ENCODE data around the gene PCLO.

PCLO gene, protein sequence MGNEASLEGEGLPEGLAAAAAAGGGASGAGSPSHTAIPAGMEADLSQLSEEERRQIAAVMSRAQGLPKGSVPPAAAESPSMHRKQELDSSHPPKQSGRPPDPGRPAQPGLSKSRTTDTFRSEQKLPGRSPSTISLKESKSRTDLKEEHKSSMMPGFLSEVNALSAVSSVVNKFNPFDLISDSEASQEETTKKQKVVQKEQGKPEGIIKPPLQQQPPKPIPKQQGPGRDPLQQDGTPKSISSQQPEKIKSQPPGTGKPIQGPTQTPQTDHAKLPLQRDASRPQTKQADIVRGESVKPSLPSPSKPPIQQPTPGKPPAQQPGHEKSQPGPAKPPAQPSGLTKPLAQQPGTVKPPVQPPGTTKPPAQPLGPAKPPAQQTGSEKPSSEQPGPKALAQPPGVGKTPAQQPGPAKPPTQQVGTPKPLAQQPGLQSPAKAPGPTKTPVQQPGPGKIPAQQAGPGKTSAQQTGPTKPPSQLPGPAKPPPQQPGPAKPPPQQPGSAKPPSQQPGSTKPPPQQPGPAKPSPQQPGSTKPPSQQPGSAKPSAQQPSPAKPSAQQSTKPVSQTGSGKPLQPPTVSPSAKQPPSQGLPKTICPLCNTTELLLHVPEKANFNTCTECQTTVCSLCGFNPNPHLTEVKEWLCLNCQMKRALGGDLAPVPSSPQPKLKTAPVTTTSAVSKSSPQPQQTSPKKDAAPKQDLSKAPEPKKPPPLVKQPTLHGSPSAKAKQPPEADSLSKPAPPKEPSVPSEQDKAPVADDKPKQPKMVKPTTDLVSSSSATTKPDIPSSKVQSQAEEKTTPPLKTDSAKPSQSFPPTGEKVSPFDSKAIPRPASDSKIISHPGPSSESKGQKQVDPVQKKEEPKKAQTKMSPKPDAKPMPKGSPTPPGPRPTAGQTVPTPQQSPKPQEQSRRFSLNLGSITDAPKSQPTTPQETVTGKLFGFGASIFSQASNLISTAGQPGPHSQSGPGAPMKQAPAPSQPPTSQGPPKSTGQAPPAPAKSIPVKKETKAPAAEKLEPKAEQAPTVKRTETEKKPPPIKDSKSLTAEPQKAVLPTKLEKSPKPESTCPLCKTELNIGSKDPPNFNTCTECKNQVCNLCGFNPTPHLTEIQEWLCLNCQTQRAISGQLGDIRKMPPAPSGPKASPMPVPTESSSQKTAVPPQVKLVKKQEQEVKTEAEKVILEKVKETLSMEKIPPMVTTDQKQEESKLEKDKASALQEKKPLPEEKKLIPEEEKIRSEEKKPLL (N-terminal part only)

DNA sequence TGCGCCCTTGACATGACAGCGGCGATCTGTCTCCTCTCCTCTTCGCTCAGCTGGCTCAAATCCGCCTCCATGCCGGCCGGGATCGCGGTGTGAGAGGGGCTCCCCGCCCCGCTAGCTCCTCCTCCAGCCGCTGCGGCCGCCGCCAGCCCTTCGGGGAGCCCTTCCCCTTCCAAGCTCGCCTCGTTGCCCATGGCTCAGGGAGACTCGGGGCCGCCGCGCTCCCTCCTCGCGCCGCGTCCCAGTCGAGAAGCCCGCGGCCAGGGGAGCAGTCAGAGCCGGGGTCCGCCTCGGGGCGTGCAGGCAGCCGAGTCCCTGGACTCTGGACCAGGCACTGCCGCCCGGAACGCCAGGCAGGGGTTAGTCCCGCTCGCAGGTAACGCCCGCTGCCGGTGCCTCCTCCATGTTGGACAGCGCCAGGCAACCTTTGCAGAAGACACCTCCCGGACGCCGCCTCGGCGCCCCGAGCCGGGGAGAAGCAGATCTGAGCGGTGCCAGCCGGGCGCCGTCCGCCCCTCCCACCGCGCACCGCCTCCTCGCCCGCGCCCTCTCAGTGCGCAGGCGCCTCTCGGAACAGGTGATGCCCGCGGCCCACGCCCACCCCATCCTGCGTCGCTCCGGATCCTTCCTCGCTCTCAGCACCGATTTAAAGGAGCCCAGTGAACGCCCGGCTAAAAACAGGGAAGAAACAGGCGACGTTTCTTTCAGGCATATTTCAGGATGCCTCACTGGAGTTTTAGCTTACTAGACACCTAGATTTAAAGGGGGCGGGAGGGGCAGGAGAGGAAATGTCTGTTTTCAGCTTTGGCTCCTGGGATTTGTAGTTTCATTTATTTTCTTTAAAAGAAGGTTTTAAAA, at the start of gene PCLO:
Gene PCLO, minus strand, starts transcription at position 483 of the 855 bp plus-strand sequence. Its CDS starts 292 bp downstream, at position 191.
- DNase-seq (ENCODE audit: low spot score): peak; percentile 91

DNA sequence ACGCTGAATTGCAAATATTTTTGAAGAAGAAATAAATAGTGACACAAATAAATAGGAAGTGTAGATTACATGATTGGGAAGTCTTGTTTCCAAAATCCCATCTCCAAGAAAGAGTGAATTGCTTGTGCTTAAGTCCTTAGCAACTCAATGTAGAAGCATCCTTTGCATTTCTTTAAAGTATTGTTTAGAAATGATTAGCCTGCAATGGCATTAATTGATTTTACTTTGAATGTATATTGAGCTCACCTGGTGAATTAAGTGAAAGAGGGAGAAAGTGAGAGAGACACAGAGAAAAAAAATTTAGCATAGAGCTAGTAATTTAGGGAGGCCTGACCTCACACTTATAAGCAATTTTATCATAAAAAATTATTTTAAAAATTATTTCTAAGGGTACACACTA, 49.0 kb upstream of the PCLO start:
- DNase-seq (ENCODE audit: low spot score): no peak

DNA sequence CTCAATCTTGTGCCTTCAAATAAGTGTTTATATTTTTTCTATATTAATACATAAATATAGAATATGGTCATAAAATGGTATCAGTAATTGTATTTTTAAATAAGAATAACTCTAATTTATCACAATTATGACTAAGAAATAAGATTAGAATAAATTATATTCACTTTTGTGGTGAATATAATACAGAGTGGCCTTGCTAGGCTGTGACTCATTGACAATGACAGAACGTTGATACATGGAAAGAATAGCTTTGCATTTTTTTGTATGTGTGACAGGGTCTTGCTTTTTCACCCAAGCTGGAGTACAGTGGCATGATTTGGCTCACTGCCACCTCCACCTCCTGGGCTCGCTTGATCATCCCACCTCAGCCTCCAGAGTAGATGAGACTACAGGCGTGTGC, 47.8 kb upstream of the PCLO start:
- no peak for DNase-seq (ENCODE audit: low spot score)

DNA sequence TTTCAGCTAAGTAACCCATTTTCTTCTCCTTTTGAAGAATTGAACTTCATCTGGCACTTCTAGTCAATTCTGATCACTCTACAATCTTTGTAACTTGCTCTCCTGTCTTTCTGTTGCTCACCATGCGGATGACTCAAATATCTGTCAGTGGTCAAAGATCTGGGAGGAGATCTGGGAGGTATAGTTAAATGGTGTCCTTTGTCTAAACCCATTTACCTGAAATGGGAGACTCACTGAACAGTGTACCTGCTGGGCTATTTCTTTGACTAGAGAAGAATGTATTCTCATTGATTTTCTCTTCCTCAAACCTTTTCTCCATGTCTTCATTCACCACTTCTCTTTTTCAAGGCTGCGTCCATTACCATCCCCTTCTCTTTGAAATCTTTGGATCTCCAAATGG, 42.0 kb upstream of the PCLO start:
- no peak for DNase-seq (ENCODE audit: low spot score)

DNA sequence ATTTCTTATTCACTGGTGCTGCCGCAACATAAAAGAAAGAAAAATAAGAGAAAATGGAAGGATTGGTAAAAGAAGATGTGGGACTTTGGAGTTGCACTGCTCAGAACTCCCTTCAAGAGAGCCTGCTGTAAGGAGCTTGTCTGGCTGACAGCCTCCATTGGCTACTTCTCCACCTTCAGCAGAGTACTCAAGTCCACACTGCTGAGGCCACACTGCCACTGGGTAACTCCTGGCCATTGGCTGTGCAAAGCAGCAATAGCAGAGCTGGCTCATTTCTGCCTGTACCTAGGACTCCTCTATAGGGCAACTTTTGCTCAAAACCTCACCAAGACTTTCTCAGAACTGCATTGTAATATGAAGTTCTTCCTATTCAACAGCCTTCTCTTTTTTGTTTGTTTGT, 38.7 kb upstream of the PCLO start:
- no peak for DNase-seq (ENCODE audit: low spot score)

DNA sequence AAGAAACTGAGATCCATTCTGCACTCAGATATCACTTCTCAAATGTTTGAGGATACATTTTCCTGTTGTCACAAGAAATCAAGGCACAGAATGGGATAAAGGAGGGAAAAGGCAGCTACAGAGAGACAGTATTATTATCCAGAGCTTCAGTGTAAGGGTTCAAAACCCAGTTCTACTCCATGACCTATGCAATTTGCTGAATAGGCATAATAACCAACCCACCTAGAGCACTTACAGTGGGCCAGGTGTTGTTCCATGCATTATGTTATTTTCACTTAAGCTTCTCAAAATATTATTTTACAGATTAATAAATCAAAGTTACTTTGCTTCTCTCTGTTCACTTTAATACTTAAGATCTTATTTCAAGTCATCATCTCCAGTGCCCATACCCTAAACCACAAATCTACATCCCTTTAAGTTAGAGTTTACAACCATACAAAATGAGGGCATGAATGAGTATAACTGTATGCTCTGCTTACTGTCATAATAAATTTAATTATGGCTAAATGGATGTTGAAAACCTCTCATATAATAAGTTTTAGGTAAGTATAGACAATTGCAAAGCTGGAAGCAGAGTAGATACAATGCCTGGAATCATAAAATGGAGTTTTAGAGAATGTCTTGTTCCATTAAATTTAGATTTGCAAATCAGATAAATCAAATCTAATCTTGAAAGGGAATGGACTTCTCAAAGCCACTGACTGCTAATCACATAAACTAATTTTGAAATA, 28.1 kb upstream of the PCLO start:
- DNase-seq (ENCODE audit: low spot score): no peak

DNA sequence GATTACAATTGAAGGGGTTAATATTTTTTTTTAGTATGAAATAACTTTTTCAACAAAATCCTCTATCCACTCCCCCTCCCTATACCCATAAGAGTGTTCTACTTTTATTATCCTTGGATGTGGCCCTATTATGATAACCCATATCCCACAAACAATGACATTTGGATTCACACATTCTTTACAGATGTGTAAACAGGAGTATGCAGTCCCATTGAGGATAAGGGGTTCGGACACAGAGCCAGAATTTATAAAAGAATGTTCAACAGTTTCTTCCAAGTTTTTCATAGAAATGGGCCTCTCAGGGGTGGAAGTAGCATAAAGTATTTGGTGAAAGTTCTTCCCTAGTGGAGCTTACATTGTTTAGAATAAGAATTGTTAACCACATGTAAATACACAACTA, 16.1 kb upstream of the PCLO start:
- no peak for DNase-seq (ENCODE audit: low spot score)

DNA sequence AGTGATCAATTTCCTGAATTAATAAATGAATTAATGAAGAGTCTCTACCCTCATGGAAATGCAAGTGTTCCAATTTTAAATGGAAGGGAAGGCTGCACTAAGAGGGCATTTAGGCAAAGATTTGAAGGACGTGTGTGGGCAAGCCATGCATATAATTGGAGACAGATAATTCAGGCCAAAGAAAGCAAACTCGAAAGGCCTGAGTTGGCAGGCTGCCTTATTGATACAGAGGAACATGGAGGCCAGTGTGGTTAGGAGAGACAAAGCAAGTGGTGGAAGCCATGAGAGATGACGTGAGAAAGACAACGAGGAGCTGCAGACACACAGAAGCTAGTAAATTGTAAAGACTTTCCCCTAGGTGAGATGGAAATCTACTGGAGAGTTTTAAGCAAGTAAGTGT, 15.4 kb upstream of the PCLO start:
- DNase-seq (ENCODE audit: low spot score): no peak

DNA sequence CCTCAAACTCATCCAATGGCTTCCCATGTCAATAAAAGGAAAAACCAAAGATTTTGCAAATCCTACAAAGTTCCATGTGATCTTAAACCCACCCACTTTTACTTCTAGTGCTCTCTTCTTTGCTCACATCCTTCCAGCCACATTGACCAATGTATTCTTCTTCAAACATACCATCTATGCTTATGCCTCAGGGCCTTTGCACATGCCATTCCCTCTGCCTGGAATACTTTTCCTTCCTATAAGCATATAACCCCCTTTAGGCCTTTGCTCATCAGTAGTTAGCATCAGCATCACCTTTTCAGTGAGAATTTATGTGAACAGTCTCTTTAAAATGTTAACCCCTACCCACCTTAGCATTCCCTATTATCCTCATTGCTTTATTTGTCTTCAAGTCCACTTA, 11.0 kb upstream of the PCLO start:
- DNase-seq (ENCODE audit: low spot score): no peak

DNA sequence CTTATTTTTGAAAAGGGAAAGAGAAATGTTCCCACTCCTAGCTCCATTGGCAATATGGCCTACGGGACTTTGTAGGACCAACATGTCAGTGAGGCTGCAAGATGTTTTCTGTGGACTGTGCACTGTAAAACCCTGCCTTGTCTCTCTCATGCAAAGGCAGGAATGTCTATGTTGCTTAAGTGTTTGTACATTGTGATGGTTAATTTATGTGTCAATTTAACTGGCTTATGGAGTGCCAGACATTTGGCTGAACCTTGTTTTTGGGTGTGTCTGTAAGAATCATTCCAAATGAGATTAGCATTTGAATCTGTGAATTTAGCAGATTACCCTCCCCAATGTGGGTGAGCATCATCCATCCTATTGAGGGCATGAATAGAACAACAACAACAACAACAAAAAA, 4.1 kb upstream of the PCLO start:
- DNase-seq (ENCODE audit: low spot score): no peak

DNA sequence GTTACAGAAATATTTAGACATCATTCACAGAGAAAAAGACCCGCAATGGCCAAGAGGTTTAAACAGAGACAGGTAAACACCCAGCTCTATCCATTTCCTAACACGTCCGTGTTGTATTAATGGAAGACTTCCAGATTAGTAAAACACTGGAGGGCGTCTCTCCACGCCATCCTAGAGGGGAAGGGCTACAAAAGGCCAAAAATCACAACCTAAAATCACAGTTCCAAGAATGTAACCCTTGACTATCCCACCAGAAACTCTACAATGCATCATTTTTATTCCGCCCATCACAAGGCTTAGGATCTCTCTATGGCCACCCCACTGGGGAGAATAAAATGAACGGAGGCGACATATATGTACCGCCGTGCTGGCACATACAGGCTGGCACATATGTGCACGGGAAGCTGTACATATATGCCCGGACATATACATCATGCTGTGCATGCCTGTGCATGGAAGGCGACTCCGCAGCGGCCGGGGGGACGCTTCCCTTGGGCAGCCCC, 734 bp downstream of the PCLO start:
- no peak for DNase-seq (ENCODE audit: low spot score)

DNA sequence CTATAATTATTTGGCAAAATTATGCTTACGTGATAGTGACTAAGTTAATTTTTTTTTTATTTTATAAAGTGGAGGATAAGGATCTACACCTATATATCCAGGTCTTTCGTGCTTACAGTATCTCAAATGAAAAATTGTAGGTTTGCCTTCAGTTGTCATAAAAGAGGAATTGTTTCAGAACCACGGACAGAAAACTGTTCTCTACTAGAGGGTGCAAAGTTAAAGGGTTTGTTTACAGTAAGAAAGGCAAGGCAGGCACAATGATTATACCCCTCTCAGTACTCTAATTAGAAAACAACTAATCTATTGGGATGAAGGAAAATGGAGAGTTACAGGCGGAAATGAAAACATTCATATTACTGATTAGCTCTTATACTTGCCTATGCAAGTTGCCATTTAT, 1.5 kb downstream of the PCLO start:
- no peak for DNase-seq (ENCODE audit: low spot score)

DNA sequence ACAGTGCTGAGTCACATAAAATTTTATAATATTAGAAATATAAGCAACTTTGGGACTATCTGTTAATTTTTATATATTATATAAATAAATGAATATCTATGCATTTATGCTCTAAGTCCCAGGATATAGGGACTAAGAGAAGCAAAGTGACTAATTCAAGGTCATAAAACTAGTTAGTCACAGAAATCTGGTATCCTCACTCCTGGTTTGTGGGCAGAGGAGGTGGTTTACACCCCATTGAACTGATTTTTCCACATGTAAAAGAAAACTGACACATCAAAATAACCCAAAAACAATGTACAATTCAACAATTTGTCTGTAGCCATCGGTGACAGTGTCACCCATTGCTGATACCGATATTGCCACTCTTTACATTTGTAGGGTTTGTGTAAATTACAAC, 3.0 kb downstream of the PCLO start:
- DNase-seq (ENCODE audit: low spot score): no peak

DNA sequence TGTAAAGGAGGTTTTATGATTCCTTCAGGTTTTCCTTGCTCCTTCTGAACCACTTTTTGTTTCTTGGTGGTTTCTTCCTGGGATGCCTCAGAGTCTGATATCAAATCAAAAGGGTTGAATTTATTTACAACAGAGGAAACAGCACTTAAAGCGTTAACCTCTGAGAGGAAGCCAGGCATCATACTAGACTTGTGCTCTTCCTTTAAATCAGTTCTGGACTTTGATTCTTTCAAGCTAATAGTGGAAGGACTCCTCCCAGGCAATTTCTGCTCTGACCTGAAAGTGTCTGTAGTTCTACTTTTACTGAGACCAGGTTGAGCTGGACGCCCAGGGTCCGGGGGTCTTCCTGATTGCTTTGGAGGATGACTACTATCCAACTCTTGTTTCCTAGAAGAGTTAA, 6.7 kb downstream of the PCLO start:
- no peak for DNase-seq (ENCODE audit: low spot score)

DNA sequence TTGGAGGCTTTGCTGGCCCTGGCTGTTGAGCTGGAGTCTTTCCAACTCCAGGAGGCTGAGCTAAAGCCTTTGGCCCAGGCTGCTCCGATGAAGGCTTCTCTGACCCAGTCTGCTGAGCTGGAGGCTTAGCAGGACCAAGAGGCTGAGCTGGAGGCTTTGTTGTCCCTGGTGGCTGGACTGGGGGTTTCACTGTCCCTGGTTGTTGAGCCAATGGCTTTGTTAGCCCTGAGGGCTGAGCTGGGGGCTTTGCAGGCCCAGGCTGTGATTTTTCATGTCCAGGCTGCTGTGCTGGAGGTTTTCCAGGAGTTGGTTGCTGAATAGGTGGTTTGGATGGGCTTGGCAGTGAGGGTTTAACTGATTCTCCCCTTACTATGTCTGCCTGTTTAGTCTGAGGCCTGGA, 7.3 kb downstream of the PCLO start:
- no peak for DNase-seq (ENCODE audit: low spot score)

DNA sequence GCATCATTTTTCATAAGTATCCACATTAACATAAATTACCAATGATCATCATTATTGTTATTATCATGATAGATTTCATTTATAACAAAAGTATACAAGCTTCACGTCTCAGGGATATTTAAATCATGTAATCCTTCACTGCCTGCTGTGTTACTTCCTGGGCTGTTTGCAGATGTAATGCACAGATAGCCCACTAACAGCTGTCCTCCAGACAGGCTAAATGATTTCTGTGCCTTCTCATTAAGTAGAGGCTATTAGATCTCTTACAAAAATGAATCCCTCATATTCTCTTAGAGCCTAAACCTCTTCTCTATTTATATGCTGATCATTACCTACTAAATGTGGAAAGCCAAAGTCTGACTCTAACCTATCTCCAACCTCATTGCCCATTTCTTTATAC, 9.3 kb downstream of the PCLO start:
- no peak for DNase-seq (ENCODE audit: low spot score)

DNA sequence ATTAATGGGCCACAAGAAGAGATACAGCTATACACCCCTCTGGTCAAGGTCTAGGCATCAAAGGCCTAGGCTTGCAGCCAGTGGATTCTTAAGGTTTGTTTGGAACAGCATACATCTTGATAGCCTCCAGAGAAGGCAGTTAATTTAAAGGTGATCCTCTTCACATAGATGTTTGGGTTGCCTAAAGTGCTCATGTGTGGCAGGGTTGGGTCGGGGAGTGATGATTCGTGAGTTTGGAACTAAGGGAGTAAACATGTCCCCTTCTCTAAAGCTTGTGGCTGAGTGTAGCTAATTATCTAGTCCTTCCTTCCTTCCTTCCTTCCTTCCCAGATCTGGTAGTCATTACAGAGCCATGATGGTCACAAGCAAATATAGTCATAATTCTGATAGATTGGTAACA, 12.4 kb downstream of the PCLO start:
- DNase-seq (ENCODE audit: low spot score): no peak

DNA sequence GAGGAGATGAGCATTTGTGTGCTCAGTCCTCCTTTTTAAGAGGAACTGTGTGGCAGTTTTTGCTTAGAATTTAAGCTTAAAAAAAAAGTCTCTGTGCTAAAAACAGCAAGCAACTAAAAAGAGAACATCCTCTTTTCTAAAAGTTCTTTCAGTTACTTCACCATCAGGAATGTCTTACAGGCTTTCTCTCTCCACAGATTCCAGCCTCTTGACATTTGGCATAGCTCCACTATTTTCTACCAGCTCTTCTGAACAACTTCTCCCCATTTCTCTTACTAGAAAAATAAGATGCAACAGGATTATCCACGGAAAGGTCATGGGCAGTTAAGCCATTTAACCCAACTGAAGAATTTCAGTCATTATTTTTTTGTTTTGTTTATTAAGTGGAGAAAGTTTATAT, 13.2 kb downstream of the PCLO start:
- no peak for DNase-seq (ENCODE audit: low spot score)

DNA sequence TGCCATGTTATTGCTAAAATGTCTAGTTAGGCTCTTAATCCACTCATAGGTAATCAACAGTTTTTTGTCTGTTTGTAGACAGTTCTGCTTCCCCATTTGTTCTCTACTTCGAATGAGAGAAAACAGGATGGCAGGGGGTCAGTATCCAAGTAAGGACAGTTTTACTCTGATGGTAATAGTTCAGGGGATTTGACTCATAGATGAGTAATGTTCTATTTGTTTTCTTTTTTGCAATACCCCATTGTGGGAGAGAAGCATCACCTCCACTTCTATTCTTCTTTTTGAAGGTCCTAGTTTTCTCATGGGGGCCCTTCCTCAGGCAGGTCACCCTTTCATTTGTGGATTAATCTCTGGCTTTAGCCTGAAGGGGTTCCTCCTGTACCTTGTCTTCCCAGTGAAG, 13.9 kb downstream of the PCLO start:
- DNase-seq (ENCODE audit: low spot score): no peak

DNA sequence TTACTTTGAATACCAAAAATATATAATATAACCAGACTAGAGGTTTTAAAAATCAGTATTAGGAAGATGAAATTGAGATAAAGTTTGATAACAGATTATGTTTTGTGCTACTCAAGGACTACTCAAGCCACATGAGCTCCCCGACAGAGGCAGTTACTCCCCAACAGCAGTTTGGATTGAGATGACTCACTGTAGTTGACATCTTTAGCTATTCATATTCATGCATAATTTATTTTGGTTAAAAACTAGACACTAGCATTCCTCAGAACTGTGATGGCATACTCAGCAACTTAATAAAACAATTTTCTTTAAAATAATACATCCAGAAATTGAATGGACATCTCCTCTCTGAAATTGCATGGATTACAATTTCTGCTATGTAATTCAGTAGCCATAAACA, 19.6 kb downstream of the PCLO start:
- no peak for DNase-seq (ENCODE audit: low spot score)

DNA sequence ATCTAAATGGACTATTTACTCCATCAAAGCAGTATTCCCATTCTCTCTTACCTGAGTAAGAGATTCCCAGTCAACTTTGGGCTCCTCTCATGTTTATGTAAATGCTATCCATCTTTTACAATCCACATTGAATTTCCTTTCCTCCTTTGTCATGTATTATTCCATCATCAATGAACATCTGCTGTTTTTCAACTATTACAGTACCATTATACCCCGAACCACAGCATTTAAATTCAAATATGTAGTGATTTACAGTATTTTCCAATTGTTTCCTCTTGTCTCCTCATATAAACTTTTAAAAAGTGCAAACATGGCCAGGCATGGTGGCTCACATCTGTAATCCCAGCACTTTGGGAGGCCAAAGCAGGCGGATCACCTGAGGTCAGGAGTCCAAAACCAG, 20.3 kb downstream of the PCLO start:
- no peak for DNase-seq (ENCODE audit: low spot score)

Measured in iPS-NIHi11 (cell line).